ENCODE results near the gene INHBB.

The INHBB gene

GRCh38 chr2:120343433-120344105, 2.4 kb upstream of the INHBB start:
- peak; percentile 97 for DNase-seq (ENCODE audit: low read depth)
- Histone ChIP-seq H3K9me3 (ENCODE audit: control insufficient read depth, low read length) (no peaks in the 10 kb centered on the region), H3K36me3 (ENCODE audit: control insufficient read depth, insufficient read depth, low read length, severe bottlenecking) (no peaks in the 10 kb centered on the region), H3K4me1 (ENCODE audit: control insufficient read depth, insufficient read depth, low read length) (no peaks in the 10 kb centered on the region), H3K27me3 (replicated peaks; ENCODE audit: control insufficient read depth, insufficient read depth, low read length) (peaks cover 34% of the 10 kb centered on the region), H3K4me3 (ENCODE audit: low read length) (peak overlapping the region; percentile 51), H3K9ac (ENCODE audit: low read length) (peak overlapping the region; percentile 77)

- Histone ChIP-seq H3K9me3 (ENCODE audit: control insufficient read depth, low read length) (no peaks in the 10 kb centered on the region), H3K4me3 (ENCODE audit: low read length) (peak overlapping the region; percentile 78), H3K4me1 (ENCODE audit: control insufficient read depth, insufficient read depth, low read length) (no peaks in the 10 kb centered on the region), H3K36me3 (ENCODE audit: control insufficient read depth, insufficient read depth, low read length, severe bottlenecking) (peaks cover 6% of the 10 kb centered on the region), H3K27me3 (replicated peaks; ENCODE audit: control insufficient read depth, insufficient read depth, low read length) (peaks cover 32% of the 10 kb centered on the region), H3K9ac (ENCODE audit: low read length) (peak overlapping the region; percentile 79)
- DNase-seq (ENCODE audit: low read depth) = peak; percentile 82
Measured at GRCh38 chr2:120344214-120344975, 1.5 kb upstream of the INHBB start.

GRCh38 chr2:120344976-120345581, 857 bp upstream of the INHBB start:
- Histone ChIP-seq H3K4me1 (ENCODE audit: control insufficient read depth, insufficient read depth, low read length) (no peaks in the 10 kb centered on the region), H3K4me3 (ENCODE audit: low read length) (peak overlapping the region; percentile 78), H3K9ac (ENCODE audit: low read length) (peak overlapping the region; percentile 79), H3K27me3 (replicated peaks; ENCODE audit: control insufficient read depth, insufficient read depth, low read length) (peaks cover 32% of the 10 kb centered on the region), H3K36me3 (ENCODE audit: control insufficient read depth, insufficient read depth, low read length, severe bottlenecking) (peaks cover 13% of the 10 kb centered on the region), H3K9me3 (ENCODE audit: control insufficient read depth, low read length) (no peaks in the 10 kb centered on the region)
- DNase-seq (ENCODE audit: low read depth) = peak; percentile 61

GRCh38 chr2:120345608-120346007, 328 bp upstream of the INHBB start:
- no peaks in the 10 kb centered on the region for H3K9me3 ChIP-seq (ENCODE audit: control insufficient read depth, low read length)
- peaks cover 18% of the 10 kb centered on the region for H3K36me3 ChIP-seq (ENCODE audit: control insufficient read depth, insufficient read depth, low read length, severe bottlenecking)
- H3K4me3 ChIP-seq (ENCODE audit: low read length) = peak overlapping the region; percentile 78
- peak overlapping the region; percentile 79 for H3K9ac ChIP-seq (ENCODE audit: low read length)
- H3K27me3 ChIP-seq (replicated peaks; ENCODE audit: control insufficient read depth, insufficient read depth, low read length) = peaks cover 30% of the 10 kb centered on the region
- peak; percentile 58 for DNase-seq (ENCODE audit: low read depth)
- no peaks in the 10 kb centered on the region for H3K4me1 ChIP-seq (ENCODE audit: control insufficient read depth, insufficient read depth, low read length)

GRCh38 chr2:120346667-120347358, 877 bp downstream of the INHBB start:
- Histone ChIP-seq H3K9me3 (ENCODE audit: control insufficient read depth, low read length) (no peaks in the 10 kb centered on the region), H3K4me3 (ENCODE audit: low read length) (peak overlapping the region; percentile 83), H3K9ac (ENCODE audit: low read length) (peak overlapping the region; percentile 64), H3K4me1 (ENCODE audit: control insufficient read depth, insufficient read depth, low read length) (no peaks in the 10 kb centered on the region), H3K36me3 (ENCODE audit: control insufficient read depth, insufficient read depth, low read length, severe bottlenecking) (peaks cover 22% of the 10 kb centered on the region), H3K27me3 (replicated peaks; ENCODE audit: control insufficient read depth, insufficient read depth, low read length) (peaks cover 23% of the 10 kb centered on the region)
- peak; percentile 82 for DNase-seq (ENCODE audit: low read depth)

- Histone ChIP-seq H3K9me3 (ENCODE audit: control insufficient read depth, low read length) (no peaks in the 10 kb centered on the region), H3K36me3 (ENCODE audit: control insufficient read depth, insufficient read depth, low read length, severe bottlenecking) (peaks cover 24% of the 10 kb centered on the region), H3K27me3 (replicated peaks; ENCODE audit: control insufficient read depth, insufficient read depth, low read length) (peaks cover 17% of the 10 kb centered on the region), H3K9ac (ENCODE audit: low read length) (peak overlapping the region; percentile 64), H3K4me3 (ENCODE audit: low read length) (peak overlapping the region; percentile 83), H3K4me1 (ENCODE audit: control insufficient read depth, insufficient read depth, low read length) (no peaks in the 10 kb centered on the region)
- peak; percentile 79 for DNase-seq (ENCODE audit: low read depth)
Measured at GRCh38 chr2:120347396-120348060, 1.6 kb downstream of the INHBB start.

- Histone ChIP-seq H3K27me3 (replicated peaks; ENCODE audit: control insufficient read depth, insufficient read depth, low read length) (peaks cover 11% of the 10 kb centered on the region), H3K4me3 (ENCODE audit: low read length) (peak overlapping the region; percentile 83)
Measured at GRCh38 chr2:120348134-120348736, 2.3 kb downstream of the INHBB start.

GRCh38 chr2:120348737-120349439, 3.0 kb downstream of the INHBB start:
- Histone ChIP-seq H3K4me3 (ENCODE audit: low read length) (no peak overlapping the region), H3K27me3 (replicated peaks; ENCODE audit: control insufficient read depth, insufficient read depth, low read length) (peaks cover 15% of the 10 kb centered on the region), H3K9me3 (ENCODE audit: control insufficient read depth, low read length) (no peaks in the 10 kb centered on the region), H3K36me3 (ENCODE audit: control insufficient read depth, insufficient read depth, low read length, severe bottlenecking) (peaks cover 24% of the 10 kb centered on the region), H3K4me1 (ENCODE audit: control insufficient read depth, insufficient read depth, low read length) (no peaks in the 10 kb centered on the region), H3K9ac (ENCODE audit: low read length) (no peak overlapping the region)
- peak; percentile 53 for DNase-seq (ENCODE audit: low read depth)

More at GRCh38 chr2:120348134-120348736, 2.3 kb downstream of the INHBB start:
- no peaks in the 10 kb centered on the region for H3K9me3 ChIP-seq (ENCODE audit: control insufficient read depth, low read length)
- no peak for DNase-seq (ENCODE audit: low read depth)
- H3K9ac ChIP-seq (ENCODE audit: low read length) = peak overlapping the region; percentile 19
- H3K4me1 ChIP-seq (ENCODE audit: control insufficient read depth, insufficient read depth, low read length) = no peaks in the 10 kb centered on the region
- peaks cover 24% of the 10 kb centered on the region for H3K36me3 ChIP-seq (ENCODE audit: control insufficient read depth, insufficient read depth, low read length, severe bottlenecking)

- Histone ChIP-seq H3K9me3 (ENCODE audit: control insufficient read depth, low read length) (no peaks in the 10 kb centered on the region), H3K27me3 (replicated peaks; ENCODE audit: control insufficient read depth, insufficient read depth, low read length) (peaks cover 21% of the 10 kb centered on the region), H3K9ac (ENCODE audit: low read length) (no peak overlapping the region), H3K4me1 (ENCODE audit: control insufficient read depth, insufficient read depth, low read length) (no peaks in the 10 kb centered on the region), H3K4me3 (ENCODE audit: low read length) (no peak overlapping the region), H3K36me3 (ENCODE audit: control insufficient read depth, insufficient read depth, low read length, severe bottlenecking) (peaks cover 24% of the 10 kb centered on the region)
- no peak for DNase-seq (ENCODE audit: low read depth)
Measured at GRCh38 chr2:120349440-120349921, 3.5 kb downstream of the INHBB start.

GRCh38 chr2:120350080-120350479, 4.1 kb downstream of the INHBB start:
- Histone ChIP-seq H3K9ac (ENCODE audit: low read length) (no peak overlapping the region), H3K4me1 (ENCODE audit: control insufficient read depth, insufficient read depth, low read length) (no peaks in the 10 kb centered on the region), H3K27me3 (replicated peaks; ENCODE audit: control insufficient read depth, insufficient read depth, low read length) (peaks cover 21% of the 10 kb centered on the region), H3K4me3 (ENCODE audit: low read length) (no peak overlapping the region), H3K36me3 (ENCODE audit: control insufficient read depth, insufficient read depth, low read length, severe bottlenecking) (peaks cover 24% of the 10 kb centered on the region), H3K9me3 (ENCODE audit: control insufficient read depth, low read length) (no peaks in the 10 kb centered on the region)
- DNase-seq (ENCODE audit: low read depth) = no peak
